KMS-11 (cell line): Measurements from ENCODE around the gene TMC8.

Source experiments
- H2AFZ ChIP-seq: fragments of 200-600 bp; sonication (generic); 2 replicates; pipeline ENCODE4 v1.6.1; 2016; ENCODE audit warnings: antibody characterized with exemption, mixed run types, low read depth
- H3K27ac ChIP-seq: fragments of 200-600 bp; sonication (generic); 2 replicates; pipeline ENCODE4 v1.6.1; 2016; ENCODE audit warnings: mild to moderate bottlenecking, mixed run types
- H3K27me3 ChIP-seq: fragments of 200-600 bp; sonication (generic); 2 replicates; pipeline ENCODE4 v1.6.1; 2017; ENCODE audit warnings: mild to moderate bottlenecking, low read depth, mixed run types, moderate library complexity; ENCODE audit not compliant: insufficient read depth
- H3K36me3 ChIP-seq: fragments of 200-600 bp; sonication (generic); 2 replicates; pipeline ENCODE4 v1.6.1; 2017; ENCODE audit warnings: mild to moderate bottlenecking, mixed run types; ENCODE audit not compliant: insufficient read depth
- H3K4me1 ChIP-seq: fragments of 200-600 bp; sonication (generic); 2 replicates; pipeline ENCODE4 v1.6.1; 2016; ENCODE audit warnings: mild to moderate bottlenecking, low read depth, mixed run types; ENCODE audit not compliant: poor library complexity, severe bottlenecking
- H3K4me2 ChIP-seq: fragments of 200-600 bp; sonication (generic); 2 replicates; pipeline ENCODE4 v1.7.0; 2016; ENCODE audit warnings: mild to moderate bottlenecking, mixed run types
- H3K4me3 ChIP-seq: fragments of 200-600 bp; sonication (generic); IDR thresholded peaks from 2 replicates; pipeline ENCODE4 v1.6.1; 2017; ENCODE audit warnings: low read depth, low read length, mixed read lengths; ENCODE audit not compliant: insufficient read depth
- H3K79me2 ChIP-seq: fragments of 200-600 bp; sonication (generic); 2 replicates; pipeline ENCODE4 v1.6.1; 2016; ENCODE audit warnings: low read depth, mixed run types; ENCODE audit not compliant: insufficient read depth
- H3K9ac ChIP-seq: fragments of 200-600 bp; sonication (generic); 2 replicates; pipeline ENCODE4 v1.6.1; 2016; ENCODE audit warnings: mild to moderate bottlenecking, mixed run types
- H4K20me1 ChIP-seq: fragments of 200-600 bp; sonication (generic); 2 replicates; pipeline ENCODE4 v1.6.1; 2016; ENCODE audit warnings: mild to moderate bottlenecking, mixed run types; ENCODE audit not compliant: insufficient read depth
- TF ChIP-seq, protein P1 (sequence below): fragments of 200-600 bp; sonication (generic); conservative IDR thresholded peaks from 2 replicates; pipeline ENCODE4 v1.6.1; 2017; ENCODE audit warnings: low read depth, mild to moderate bottlenecking, antibody characterized with exemption, low read length, moderate library complexity, mixed read lengths

TMC8 gene

DNA sequence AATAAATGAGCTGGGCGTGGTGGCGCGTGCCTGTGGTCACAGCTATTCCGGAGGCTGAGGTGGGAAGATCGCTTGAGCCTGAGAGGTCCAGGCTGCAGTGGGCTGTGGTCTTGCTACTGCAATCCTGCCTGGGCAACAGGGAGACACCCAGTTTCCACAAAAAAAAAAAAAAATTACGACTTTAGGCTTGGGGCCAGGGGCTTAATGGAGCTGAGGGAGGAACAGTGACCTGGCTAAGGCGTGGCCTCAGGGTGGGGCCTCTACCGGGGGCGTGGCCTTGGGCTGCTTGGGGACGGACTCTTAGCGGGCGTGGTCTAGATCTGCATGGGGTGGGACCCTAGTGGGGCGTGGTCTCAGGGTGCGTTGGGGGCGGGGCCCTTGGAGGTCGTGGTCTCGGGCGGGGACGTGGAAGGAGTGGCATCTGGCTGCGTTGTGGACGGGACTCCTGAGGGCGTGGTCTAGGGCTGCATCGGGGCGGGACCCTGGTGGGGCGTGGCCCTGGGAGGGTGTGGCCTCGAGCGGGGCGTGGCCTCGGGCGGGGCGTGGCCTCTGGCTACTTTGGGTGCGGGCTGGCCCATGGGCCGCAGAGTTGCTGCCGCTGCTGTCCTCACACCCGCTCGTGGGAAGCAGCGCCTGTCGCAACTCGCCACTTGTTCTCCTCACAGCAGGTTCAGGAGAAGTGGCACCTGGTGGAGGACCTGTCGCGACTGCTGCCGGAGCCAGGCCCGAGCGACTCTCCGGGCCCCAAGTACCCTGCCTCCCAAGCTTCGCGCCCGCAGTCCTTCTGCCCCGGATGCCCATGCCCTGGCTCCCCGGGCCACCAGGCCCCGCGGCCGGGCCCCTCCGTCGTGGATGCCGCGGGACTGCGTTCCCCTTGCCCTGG lies 9.8 kb downstream of the TMC8 start:
- TF ChIP-seq, protein P1, sequence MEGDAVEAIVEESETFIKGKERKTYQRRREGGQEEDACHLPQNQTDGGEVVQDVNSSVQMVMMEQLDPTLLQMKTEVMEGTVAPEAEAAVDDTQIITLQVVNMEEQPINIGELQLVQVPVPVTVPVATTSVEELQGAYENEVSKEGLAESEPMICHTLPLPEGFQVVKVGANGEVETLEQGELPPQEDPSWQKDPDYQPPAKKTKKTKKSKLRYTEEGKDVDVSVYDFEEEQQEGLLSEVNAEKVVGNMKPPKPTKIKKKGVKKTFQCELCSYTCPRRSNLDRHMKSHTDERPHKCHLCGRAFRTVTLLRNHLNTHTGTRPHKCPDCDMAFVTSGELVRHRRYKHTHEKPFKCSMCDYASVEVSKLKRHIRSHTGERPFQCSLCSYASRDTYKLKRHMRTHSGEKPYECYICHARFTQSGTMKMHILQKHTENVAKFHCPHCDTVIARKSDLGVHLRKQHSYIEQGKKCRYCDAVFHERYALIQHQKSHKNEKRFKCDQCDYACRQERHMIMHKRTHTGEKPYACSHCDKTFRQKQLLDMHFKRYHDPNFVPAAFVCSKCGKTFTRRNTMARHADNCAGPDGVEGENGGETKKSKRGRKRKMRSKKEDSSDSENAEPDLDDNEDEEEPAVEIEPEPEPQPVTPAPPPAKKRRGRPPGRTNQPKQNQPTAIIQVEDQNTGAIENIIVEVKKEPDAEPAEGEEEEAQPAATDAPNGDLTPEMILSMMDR, result no peak
- Histone ChIP-seq H3K9ac (no peak overlapping the region), H3K4me3 (no peak overlapping the region), H3K27ac (no peak overlapping the region; the same call in 1 of the 2 replicates), H3K36me3 (no peaks in the 10 kb centered on the region), H2AFZ (no peak overlapping the region), H3K4me1 (peaks cover 80% of the 10 kb centered on the region), H3K4me2 (peak overlapping the region; percentile 70), H3K27me3 (no peaks in the 10 kb centered on the region), H4K20me1 (no peaks in the 10 kb centered on the region), H3K79me2 (no peaks in the 10 kb centered on the region)

DNA sequence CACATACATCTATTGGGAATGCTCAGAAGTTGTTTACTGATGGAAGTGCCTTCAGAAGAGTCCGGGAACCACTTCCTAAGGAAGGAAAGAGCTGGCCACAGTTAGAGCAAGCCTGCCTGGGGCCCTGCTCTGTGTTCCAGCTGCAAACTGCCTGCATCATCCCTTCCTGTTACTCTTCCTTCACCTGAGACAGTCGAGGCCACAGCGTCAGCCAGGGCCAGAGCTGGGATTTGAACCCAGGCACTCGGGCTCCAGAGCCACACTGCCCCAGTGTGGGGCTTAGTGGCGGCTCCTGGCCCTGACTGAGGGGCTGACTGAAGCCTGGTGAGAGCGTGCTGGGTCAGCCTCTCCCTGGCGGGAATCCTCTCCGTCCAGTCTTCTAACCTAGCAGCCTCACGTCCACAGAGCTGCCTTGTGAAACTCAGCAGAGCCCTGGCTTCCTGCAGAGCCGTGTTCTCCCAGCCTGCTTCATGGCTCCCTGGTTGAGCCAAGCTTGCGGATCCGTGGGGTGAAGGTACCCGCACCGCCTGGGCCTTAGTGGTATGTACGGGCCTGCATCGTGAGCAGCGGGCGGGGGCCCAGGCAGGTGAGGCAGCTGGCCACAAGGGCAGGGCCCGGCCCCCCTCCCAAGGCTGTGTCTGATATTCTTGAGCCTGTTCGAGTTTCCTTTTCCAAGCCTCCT lies 11.0 kb downstream of the TMC8 start:
- TF ChIP-seq, protein P1, result no peak
- Histone ChIP-seq H3K4me2 (peak overlapping the region; percentile 70), H4K20me1 (no peaks in the 10 kb centered on the region), H3K9ac (no peak overlapping the region), H3K4me1 (peaks cover 79% of the 10 kb centered on the region), H2AFZ (no peak overlapping the region), H3K27ac (peak overlapping the region; percentile 45), H3K4me3 (no peak overlapping the region), H3K36me3 (no peaks in the 10 kb centered on the region), H3K79me2 (no peaks in the 10 kb centered on the region), H3K27me3 (no peaks in the 10 kb centered on the region)

DNA sequence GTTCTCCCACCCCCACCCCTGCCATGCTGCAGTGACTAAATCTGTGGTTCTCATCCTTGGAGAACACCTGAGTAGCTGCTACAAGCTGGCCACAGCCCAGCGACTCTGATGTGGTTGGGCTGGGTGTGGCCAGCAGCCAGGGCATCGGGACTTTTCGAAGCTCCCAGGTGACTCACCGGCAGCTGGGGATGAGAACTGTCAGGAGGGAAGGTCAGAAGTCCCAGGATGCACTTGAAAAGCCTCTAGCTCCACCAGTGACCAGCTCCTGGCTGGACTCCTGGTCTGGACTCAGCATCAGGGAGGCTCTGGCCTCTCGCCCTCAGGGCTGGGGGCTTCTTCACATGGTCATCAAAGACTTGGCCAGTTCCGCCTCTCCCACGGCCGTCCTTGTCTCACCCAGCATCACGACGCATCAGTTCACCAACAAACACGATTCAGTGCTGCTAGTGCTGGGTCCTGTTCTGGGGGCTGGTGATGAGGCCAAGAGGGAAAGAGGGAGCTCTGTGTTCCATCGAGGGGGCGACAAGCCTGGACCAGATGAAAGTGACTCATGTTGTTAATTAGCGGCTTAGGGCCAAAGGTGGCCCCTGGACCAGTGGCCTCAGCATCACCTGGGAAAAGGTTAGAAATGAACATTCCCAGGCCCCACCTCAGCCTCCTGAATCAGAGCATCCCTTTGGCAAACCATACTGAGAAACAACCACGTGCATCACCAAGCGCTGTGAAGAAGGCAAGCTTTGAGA lies 11.7 kb downstream of the TMC8 start:
- Histone ChIP-seq H3K27me3 (no peaks in the 10 kb centered on the region), H3K4me1 (peaks cover 79% of the 10 kb centered on the region), H3K4me2 (peak overlapping the region; percentile 70), H3K9ac (no peak overlapping the region), H3K27ac (peak overlapping the region; percentile 45), H4K20me1 (no peaks in the 10 kb centered on the region), H3K79me2 (no peaks in the 10 kb centered on the region), H3K4me3 (no peak overlapping the region), H2AFZ (no peak overlapping the region), H3K36me3 (no peaks in the 10 kb centered on the region)
- TF ChIP-seq, protein P1, result no peak
